HCT116 (cell line): ENCODE measurements around the gene CFAP119. TPM values are rescaled to one million over a fixed set of nuclear protein-coding genes. Genes with fewer than 3 reads are reported as not detected.

Experiments
- ATAC-seq: fragments of 200-7000 bp; cut with Tn5 transposase; 2 replicates; pipeline ENCODE4 v1.9.1; 2020; ENCODE audit warnings: mild to moderate bottlenecking, moderate library complexity
- BruUV-seq: library from RNA; stranded (reverse); fragments of 400-500 nt; replicated peaks from 2 replicates; lab custom pipeline; 2021; lab: Mats Ljungman, UMichigan
- CTCF ChIA-PET: fragments of 300-600 bp; sonication (Branson Sonifier 250); formaldehyde crosslinking; loops from one replicate; lab custom pipeline; 2021; ENCODE audit warnings: antibody characterized with exemption; lab: Charles Lee
- POLR2A ChIA-PET: fragments of 300-600, 350-600 bp; sonication (Branson Sonifier 250); formaldehyde crosslinking; loops from one replicate; lab custom pipeline; 2021; ENCODE audit warnings: antibody characterized with exemption; lab: Charles Lee
- RAD21 ChIA-PET, 2 experiments: fragments of 300-600 bp; sonication (Branson Sonifier 250); formaldehyde crosslinking; loops; one replicate each; lab custom pipeline; 2023; ENCODE audit warnings: low total read pairs in 2 of 2; ENCODE audit not compliant: uncharacterized antibody in 2 of 2, unreplicated experiment in 2 of 2, low non-redundant PET in 1 of 2; lab: Charles Lee
- DNase-seq: peaks from one replicate; pipeline ENCODE4 v3.0.0-alpha.2; 2010; ENCODE audit warnings: low read depth, low spot score
- H2AFZ ChIP-seq: fragments of 200-600 bp; shearing (Covaris generic), sonication (generic); 2 replicates; pipeline ENCODE4 v1.6.1; 2017; ENCODE audit warnings: low read depth, mixed run types, mixed read lengths, antibody characterized with exemption, low read length; ENCODE audit not compliant: poor library complexity, severe bottlenecking
- H3K27ac ChIP-seq: 2 replicates; pipeline ENCODE4 v1.5.1; 2012; ENCODE audit warnings: low read depth, low read length
- H3K27me3 ChIP-seq: fragments of 200-600 bp; sonication (generic); 2 replicates; pipeline ENCODE4 v1.6.1; 2016; ENCODE audit warnings: mixed run types, low read length, mixed read lengths; ENCODE audit not compliant: insufficient read depth
- H3K36me3 ChIP-seq, 2 experiments: fragments of 200-500 bp in 1 of 2; fragments of 200-600 bp in 1 of 2; sonication (Bioruptor generic) in 1 of 2; sonication (generic) in 1 of 2; 2 replicates each; pipeline versions ENCODE4 v1.5.1 to v1.6.1; 2014 to 2016; ENCODE audit warnings: low read length in 2 of 2, inconsistent platforms in 1 of 2, mixed read lengths in 1 of 2, mixed run types in 1 of 2; ENCODE audit not compliant: insufficient read depth in 2 of 2, control insufficient read depth in 1 of 2
- H3K4me1 ChIP-seq, 2 experiments: fragments of 200-600 bp in 1 of 2; sonication (generic) in 1 of 2; 2 replicates each; pipeline versions ENCODE4 v1.5.1 to v1.6.1; 2012 to 2017; ENCODE audit warnings: low read length in 2 of 2, inconsistent platforms in 1 of 2, mild to moderate bottlenecking in 1 of 2, mixed read lengths in 1 of 2, mixed run types in 1 of 2, moderate library complexity in 1 of 2; ENCODE audit not compliant: insufficient read depth in 2 of 2, control insufficient read depth in 1 of 2
- H3K4me2 ChIP-seq: fragments of 200-600 bp; sonication (generic); 2 replicates; pipeline ENCODE4 v1.6.1; 2017; ENCODE audit warnings: mixed run types, low read length, mixed read lengths
- H3K4me3 ChIP-seq, 2 experiments: fragments of 200-600 bp in 1 of 2; sonication (generic) in 1 of 2; replicated peaks in 1 of 2; 2 replicates each; pipeline ENCODE4 v1.5.1; 2011 to 2016; ENCODE audit warnings: low read length in 2 of 2, control low read depth in 1 of 2, low read depth in 1 of 2, mild to moderate bottlenecking in 1 of 2, mixed read lengths in 1 of 2, mixed run types in 1 of 2
- H3K79me2 ChIP-seq: fragments of 200-600 bp; sonication (generic); 2 replicates; pipeline ENCODE4 v1.6.1; 2017; ENCODE audit warnings: mild to moderate bottlenecking, mixed run types, low read length, moderate library complexity, mixed read lengths; ENCODE audit not compliant: insufficient read depth
- H3K9ac ChIP-seq: fragments of 200-600 bp; sonication (generic); 2 replicates; pipeline ENCODE4 v1.6.1; 2016; ENCODE audit warnings: low read length, mixed read lengths
- H3K9me2 ChIP-seq: fragments of 200-600 bp; sonication (generic), shearing (Covaris generic); 2 replicates; pipeline ENCODE4 v1.6.1; 2017; ENCODE audit warnings: mixed run types, mild to moderate bottlenecking, moderate library complexity; ENCODE audit not compliant: insufficient read depth
- H3K9me3 ChIP-seq, 2 experiments: fragments of 200-500 bp in 1 of 2; fragments of 200-600 bp in 1 of 2; sonication (Bioruptor generic) in 1 of 2; sonication (generic) in 1 of 2; 2 replicates each; pipeline ENCODE4 v1.6.1; 2014 to 2017; ENCODE audit warnings: low read length in 2 of 2, mixed read lengths in 2 of 2, inconsistent platforms in 1 of 2, low read depth in 1 of 2, mild to moderate bottlenecking in 1 of 2, mixed run types in 1 of 2, moderate library complexity in 1 of 2; ENCODE audit not compliant: control insufficient read depth in 1 of 2, insufficient read depth in 1 of 2
- H4K20me1 ChIP-seq: fragments of 200-600 bp; sonication (generic), shearing (Covaris generic); 2 replicates; pipeline ENCODE4 v1.6.1; 2017; ENCODE audit warnings: mixed run types, mild to moderate bottlenecking, moderate library complexity; ENCODE audit not compliant: insufficient read depth
- ATF3 ChIP-seq: IDR thresholded peaks from 2 replicates; pipeline ENCODE4 v1.6.1; 2012
- CBX3 ChIP-seq: IDR thresholded peaks from 2 replicates; pipeline ENCODE4 v1.6.1; 2012; ENCODE audit warnings: low read depth
- EGR1 ChIP-seq: IDR thresholded peaks from 2 replicates; pipeline ENCODE4 v1.6.1; 2012; ENCODE audit warnings: low read depth
- ELF1 ChIP-seq: IDR thresholded peaks from 2 replicates; pipeline ENCODE4 v1.6.1; 2012; ENCODE audit warnings: low read depth, borderline replicate concordance
- EZH2 ChIP-seq: fragments of 200-600 bp; sonication (generic); IDR thresholded peaks from 2 replicates; pipeline ENCODE4 v1.6.1; 2017; ENCODE audit warnings: antibody characterized with exemption, mixed run types
- EZH2phosphoT487 ChIP-seq: fragments of 200-600 bp; IDR thresholded peaks from 2 replicates; pipeline ENCODE4 v1.6.1; 2018; ENCODE audit warnings: antibody characterized with exemption, borderline replicate concordance
- JUND ChIP-seq: IDR thresholded peaks from 2 replicates; pipeline ENCODE4 v1.6.1; 2012
- POLR2AphosphoS5 ChIP-seq: IDR thresholded peaks from 2 replicates; pipeline ENCODE4 v1.6.1; 2011; ENCODE audit warnings: mild to moderate bottlenecking, low read depth, low read length, moderate library complexity
- SIN3A ChIP-seq: IDR thresholded peaks from 2 replicates; pipeline ENCODE4 v1.6.1; 2012; ENCODE audit warnings: low read depth
- SP1 ChIP-seq: IDR thresholded peaks from 2 replicates; pipeline ENCODE4 v1.6.1; 2012; ENCODE audit warnings: low read depth
- TCF7L2 ChIP-seq: IDR thresholded peaks from 2 replicates; pipeline ENCODE4 v1.7.0; 2011; ENCODE audit warnings: borderline replicate concordance, inconsistent platforms; ENCODE audit not compliant: insufficient read depth, insufficient read length; ENCODE audit errors: extremely low read depth
- YY1 ChIP-seq: IDR thresholded peaks from 2 replicates; pipeline ENCODE4 v1.6.1; 2011; ENCODE audit warnings: low read length, low read depth, moderate library complexity, mild to moderate bottlenecking; ENCODE audit not compliant: insufficient replicate concordance; ENCODE audit errors: extremely low read depth
- ZBTB33 ChIP-seq: IDR thresholded peaks from 2 replicates; pipeline ENCODE4 v1.6.1; 2011; ENCODE audit warnings: mild to moderate bottlenecking, low read length, moderate library complexity; ENCODE audit not compliant: insufficient replicate concordance; ENCODE audit errors: extremely low read depth
- ZFX ChIP-seq: fragments of 450-650 bp; IDR thresholded peaks from 2 replicates; pipeline ENCODE4 v1.6.1; 2017
- intact Hi-C: fragments of 100-400 bp; cut with micrococcal nuclease; formaldehyde crosslinking; loops from 2 replicates; pipeline ENCODE4 v1.10.0; 2022
- total RNA-seq: library from RNA; stranded (reverse); gene quantifications from one replicate; pipeline ENCODE4 v1.2.1, GENCODE V29; 2021; ENCODE audit not compliant: unreplicated experiment

Gene CFAP119
- total RNA-seq, 1 experiment from 2014 or later = 12.6 TPM

- POLR2A ChIA-PET = interaction anchor here (0.6 to 2.6 kb wide), 4 partner anchors 16 to 127 kb away, joined by 3 to 23 read pairs (median 4); no protein-coding TSS in a partner anchor
- Histone ChIP-seq H3K27ac (peak within 1 kb of the TSS; percentile 78), H3K4me1 (peaks cover 7 to 22% of the 10 kb centered on the region in 2 experiments; a peak in 3 of 4 replicates), H3K36me3 (peaks cover 0 to 11% of the 10 kb centered on the region in 2 experiments; a peak in 2 of 4 replicates), H3K9me2 (no peaks in the 10 kb centered on the region), H4K20me1 (no peaks in the 10 kb centered on the region), H3K4me2 (peak within 1 kb of the TSS; percentile 98), H3K4me3 (peak within 1 kb of the TSS; percentile 92 to 94), H2AFZ (peak within 1 kb of the TSS; percentile 81), H3K9me3 (no peaks in the 10 kb centered on the region), H3K9ac (peak within 1 kb of the TSS; percentile 92), H3K79me2 (peaks cover 21% of the 10 kb centered on the region), H3K27me3 (no peaks in the 10 kb centered on the region)
- RAD21 ChIA-PET = interaction anchor here in 1 of 2 experiments (1.3 kb wide), 1 partner anchor 19 kb away, joined by 4 read pairs; no protein-coding TSS in a partner anchor
- DNase-seq (peak; percentile 39), ATAC-seq (peak; percentile 84)
- TF ChIP-seq SIN3A (no peak), ATF3 (no peak), CBX3 (0 out of 2 replicates have a peak, but pooled peaks have one; percentile 47), YY1 (peak; percentile 13), EZH2phosphoT487 (no peak), SP1 (peak; percentile 47; the same call in 1 of the 2 replicates), ZBTB33 (no peak), EZH2 (no peak), TCF7L2 (no peak), JUND (no peak), EGR1 (peak; percentile 26; the same call in 1 of the 2 replicates), ELF1 (peak; percentile 83; the same call in 1 of the 2 replicates), ZFX (0 out of 2 replicates have a peak, but pooled peaks have one; percentile 4), POLR2AphosphoS5 (peak; percentile 70)
- intact Hi-C loops = loop anchor here (1.0 to 5.0 kb wide), 3 partner anchors 18 to 136 kb away; partner anchors contain the start of gene FBXL19
- CTCF ChIA-PET = interaction anchor here (0.8 to 1.1 kb wide), 2 partner anchors 16 to 18 kb away, joined by 3 to 11 read pairs; no protein-coding TSS in a partner anchor
- no TSS peak for BruUV-seq
These were observed 25.2 kb upstream of the CFAP119 start, which contains the start of gene ZNF629 for GRCh38 chr16:30786936-30787612. Gene ZNF629, minus strand, starts transcription at chr16:30787205. Its CDS starts 2,723 bp downstream, at chr16:30784482.
